HUES6 (cell line): ENCODE measurements around the gene GSE1.

Experiments used
- H3K27ac ChIP-seq: 2 replicates; pipeline ENCODE4 v1.7.0; 2013; ENCODE audit warnings: low read depth, mild to moderate bottlenecking, low read length, inconsistent platforms
- H3K27me3 ChIP-seq: 2 replicates; pipeline ENCODE4 v1.6.1; 2013; ENCODE audit warnings: low read length; ENCODE audit not compliant: control insufficient read depth, insufficient read depth
- H3K36me3 ChIP-seq: 2 replicates; pipeline ENCODE4 v1.6.1; 2013; ENCODE audit warnings: low read length; ENCODE audit not compliant: control insufficient read depth, insufficient read depth
- H3K4me1 ChIP-seq: 2 replicates; pipeline ENCODE4 v1.6.1; 2013; ENCODE audit warnings: low read length; ENCODE audit not compliant: control insufficient read depth, insufficient read depth
- H3K4me3 ChIP-seq: 2 replicates; pipeline ENCODE4 v1.5.1; 2013; ENCODE audit warnings: low read depth, low read length
- H3K9ac ChIP-seq: one replicate; pipeline ENCODE4 v1.6.1; 2013; ENCODE audit warnings: mild to moderate bottlenecking, low read length
- H3K9me3 ChIP-seq: 2 replicates; pipeline ENCODE4 v1.6.1; 2013; ENCODE audit warnings: low read depth, low read length; ENCODE audit not compliant: control insufficient read depth, insufficient read depth

GSE1 gene

GRCh38 chr16:85612801-85613603, at the start of gene GSE1:
Gene GSE1 (plus strand): TSS chr16:85613322. CDS start chr16:85613392, 70 bp downstream.
- Histone ChIP-seq H3K4me3 (peak within 1 kb of the TSS; percentile 82), H3K9me3 (no peaks in the 10 kb centered on the region), H3K27ac (peak within 1 kb of the TSS; percentile 80; the same call in 1 of the 2 replicates), H3K36me3 (peaks cover 10% of the 10 kb centered on the region), H3K4me1 (peaks cover 57% of the 10 kb centered on the region), H3K27me3 (peaks cover 15% of the 10 kb centered on the region), H3K9ac (peak within 1 kb of the TSS; percentile 79)

GRCh38 chr16:85563515-85564276, 49.4 kb upstream of the GSE1 start:
- H3K9me3 ChIP-seq: peaks cover 3% of the 10 kb centered on the region; the same call in 1 of the 2 replicates
- no peaks in the 10 kb centered on the region for H3K27me3 ChIP-seq
- H3K4me3 ChIP-seq: no peak overlapping the region
- H3K4me1 ChIP-seq: peaks cover 57% of the 10 kb centered on the region
- no peaks in the 10 kb centered on the region for H3K36me3 ChIP-seq
- H3K9ac ChIP-seq: no peak overlapping the region
- no peak overlapping the region for H3K27ac ChIP-seq

GRCh38 chr16:85564277-85565051, 48.7 kb upstream of the GSE1 start:
- H3K27me3 ChIP-seq: no peaks in the 10 kb centered on the region
- H3K4me1 ChIP-seq: peaks cover 60% of the 10 kb centered on the region
- H3K36me3 ChIP-seq: no peaks in the 10 kb centered on the region
- H3K4me3 ChIP-seq: no peak overlapping the region
- no peak overlapping the region for H3K9ac ChIP-seq
- H3K27ac ChIP-seq: no peak overlapping the region
- H3K9me3 ChIP-seq: peaks cover 9% of the 10 kb centered on the region

- no peak overlapping the region for H3K9ac ChIP-seq
- peaks cover 9% of the 10 kb centered on the region for H3K9me3 ChIP-seq
- no peaks in the 10 kb centered on the region for H3K27me3 ChIP-seq
- no peak overlapping the region for H3K27ac ChIP-seq
- H3K4me1 ChIP-seq: peaks cover 65% of the 10 kb centered on the region
- H3K36me3 ChIP-seq: no peaks in the 10 kb centered on the region
- no peak overlapping the region for H3K4me3 ChIP-seq
These were observed 47.8 kb upstream of the GSE1 start for GRCh38 chr16:85565340-85565739.

- Histone ChIP-seq H3K9ac (peak overlapping the region; percentile 14), H3K27ac (no peak overlapping the region), H3K4me1 (peaks cover 71% of the 10 kb centered on the region)
These were observed 47.2 kb upstream of the GSE1 start for GRCh38 chr16:85565801-85566526.

GRCh38 chr16:85566561-85567100, 46.5 kb upstream of the GSE1 start:
- Histone ChIP-seq H3K4me1 (peaks cover 71% of the 10 kb centered on the region), H3K4me3 (no peak overlapping the region; the same call in 1 of the 2 replicates), H3K27ac (no peak overlapping the region), H3K9me3 (peaks cover 9% of the 10 kb centered on the region), H3K36me3 (no peaks in the 10 kb centered on the region), H3K9ac (peak overlapping the region; percentile 14), H3K27me3 (no peaks in the 10 kb centered on the region)

More at GRCh38 chr16:85565801-85566526, 47.2 kb upstream of the GSE1 start:
- no peak overlapping the region; the same call in 1 of the 2 replicates for H3K4me3 ChIP-seq
- peaks cover 9% of the 10 kb centered on the region for H3K9me3 ChIP-seq
- no peaks in the 10 kb centered on the region for H3K27me3 ChIP-seq
- no peaks in the 10 kb centered on the region for H3K36me3 ChIP-seq

- H3K36me3 ChIP-seq: no peaks in the 10 kb centered on the region
- no peak overlapping the region for H3K9ac ChIP-seq
- peaks cover 68% of the 10 kb centered on the region for H3K4me1 ChIP-seq
- no peak overlapping the region; the same call in 1 of the 2 replicates for H3K27ac ChIP-seq
- H3K4me3 ChIP-seq: no peak overlapping the region
- H3K27me3 ChIP-seq: no peaks in the 10 kb centered on the region
- H3K9me3 ChIP-seq: peaks cover 9% of the 10 kb centered on the region
These were observed 45.8 kb upstream of the GSE1 start for GRCh38 chr16:85567101-85567866.

GRCh38 chr16:85567935-85568334, 45.2 kb upstream of the GSE1 start:
- H3K27me3 ChIP-seq: no peaks in the 10 kb centered on the region
- no peaks in the 10 kb centered on the region for H3K36me3 ChIP-seq
- H3K4me1 ChIP-seq: peaks cover 62% of the 10 kb centered on the region
- H3K9me3 ChIP-seq: peaks cover 9% of the 10 kb centered on the region
- H3K9ac ChIP-seq: no peak overlapping the region
- H3K4me3 ChIP-seq: no peak overlapping the region
- no peak overlapping the region for H3K27ac ChIP-seq

- Histone ChIP-seq H3K4me3 (no peak overlapping the region), H3K36me3 (no peaks in the 10 kb centered on the region), H3K27me3 (no peaks in the 10 kb centered on the region), H3K9ac (no peak overlapping the region), H3K4me1 (peaks cover 57% of the 10 kb centered on the region), H3K27ac (no peak overlapping the region), H3K9me3 (peaks cover 9% of the 10 kb centered on the region)
These were observed 44.6 kb upstream of the GSE1 start for GRCh38 chr16:85568519-85568918.
